Measurements from ENCODE around the gene ZDHHC11.

DNA sequence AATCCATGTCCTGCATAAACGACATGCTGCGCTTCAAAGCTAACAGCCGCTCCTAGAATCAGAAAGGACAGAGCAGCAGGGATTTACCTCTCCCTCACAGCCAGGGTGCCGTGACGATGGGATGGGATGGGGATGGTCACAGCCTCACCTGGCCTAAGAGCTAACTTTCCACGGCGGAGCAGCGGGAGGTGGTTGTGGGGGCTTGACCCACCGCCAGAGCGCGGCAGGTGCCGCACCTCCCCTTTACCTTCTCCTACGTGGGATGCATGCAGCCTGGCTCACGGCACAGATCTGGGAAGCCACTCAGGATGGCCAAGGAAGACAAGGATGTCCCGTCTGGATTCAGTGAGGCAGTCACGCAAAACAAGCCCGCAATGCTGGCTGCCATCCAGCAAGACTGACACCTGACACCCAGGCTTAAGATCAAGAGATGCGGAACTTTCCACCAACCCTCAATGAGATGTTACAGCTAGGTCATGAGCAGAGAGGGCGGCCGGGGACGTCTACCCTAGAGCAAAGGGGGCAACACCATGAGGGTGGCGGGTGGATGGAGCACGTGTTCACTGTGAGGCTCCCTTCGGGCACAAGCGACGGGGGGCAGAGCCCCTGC lies 36.0 kb upstream of the ZDHHC11 start:
- TF ChIP-seq CTCF (conservative IDR thresholded peaks at IDR 0.05) (no peak), ZFX (IDR thresholded peaks at IDR 0.05) (no peak)

Data from C4-2B (cell line).